Cortex of kidney (tissue), 1 donor: ENCODE measurements around the gene AXL.
"Not testable (repeated sequence)": the region's sequence is repeated elsewhere in the genome, so short reads cannot be mapped to it uniquely, and the experiment has no call there.

Experiments
- DNase-seq: peaks from one replicate; lab custom pipeline; 2025; lab: John Stamatoyannopoulos, UW

The AXL gene

DNA sequence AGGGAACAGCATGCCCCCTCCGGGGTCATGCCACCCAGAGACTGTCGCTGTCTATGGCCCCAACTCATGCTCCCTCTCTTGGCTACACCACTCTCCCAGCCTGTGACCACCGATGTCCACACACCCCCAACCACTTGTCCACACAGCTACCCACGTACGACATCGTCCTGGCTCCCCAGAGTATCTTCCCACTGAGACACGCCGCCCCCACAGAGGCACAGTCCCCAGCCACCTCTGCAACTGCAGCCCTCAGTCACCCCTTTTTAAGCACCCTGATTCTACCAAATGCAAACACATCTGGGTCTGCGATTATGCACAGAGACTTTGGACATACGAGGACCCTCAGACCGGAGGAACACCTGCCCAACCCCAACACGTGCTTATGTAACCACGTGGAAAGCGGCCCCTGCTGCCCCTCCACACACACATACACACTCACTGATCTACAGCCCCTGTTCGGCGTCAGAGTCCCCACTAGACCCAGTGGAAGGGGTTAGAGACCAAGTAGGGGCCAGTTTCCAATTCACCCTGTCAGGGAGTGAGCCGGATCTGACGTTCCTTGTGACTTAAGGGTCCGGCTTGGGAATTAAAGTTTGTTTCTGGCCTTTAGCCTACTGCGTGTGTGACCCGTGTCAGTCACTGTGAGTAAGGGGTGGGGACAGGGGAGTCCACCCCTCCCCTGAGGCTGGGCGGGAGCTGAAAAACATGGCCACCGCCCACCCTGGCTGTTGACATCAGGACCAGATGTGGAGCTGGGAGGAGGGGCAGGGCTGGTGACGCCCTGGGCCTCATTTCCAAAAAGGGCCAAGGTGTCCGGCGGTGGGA lies 11.9 kb upstream of the AXL start:
- DNase-seq = no peak

DNA sequence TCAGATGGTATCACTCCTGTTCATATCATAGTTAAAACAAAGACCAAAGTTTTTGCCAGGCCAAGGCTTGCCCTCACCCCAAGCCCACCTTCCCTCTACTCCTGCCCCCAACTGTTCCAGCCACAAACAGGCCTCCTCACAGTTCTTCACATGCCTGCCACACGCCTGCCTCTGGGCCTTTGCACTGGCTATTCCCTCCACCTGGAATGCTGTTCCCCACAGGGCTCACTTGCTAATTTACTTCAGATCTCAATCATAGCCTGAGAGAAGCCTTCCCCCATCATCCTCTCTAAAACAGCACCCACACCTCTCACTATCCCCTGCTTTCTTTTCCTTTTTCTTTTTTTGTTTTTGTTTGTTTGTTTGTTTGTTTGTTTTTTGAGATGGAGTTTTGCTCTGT lies 4.9 kb upstream of the AXL start:
- DNase-seq = no peak

DNA sequence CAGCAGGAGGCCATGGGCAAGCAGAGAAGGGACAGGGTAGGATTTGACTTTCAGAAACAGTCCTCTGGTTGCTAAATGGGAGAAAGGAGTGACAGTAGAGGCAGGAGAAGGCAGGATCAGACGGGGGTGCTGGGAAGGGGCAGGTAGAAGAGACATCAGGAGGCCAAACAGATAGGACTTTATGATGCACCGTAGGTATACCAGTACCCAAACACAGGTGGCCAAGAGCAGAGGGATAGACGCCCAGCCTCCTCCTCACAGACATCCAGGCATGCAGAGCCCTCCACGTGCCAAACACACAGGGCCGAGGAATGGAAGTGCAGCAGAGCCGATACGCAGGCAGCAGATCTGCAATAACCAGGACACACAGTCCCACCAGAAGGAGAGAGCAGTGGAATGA lies 1.3 kb upstream of the AXL start:
- no peak for DNase-seq

DNA sequence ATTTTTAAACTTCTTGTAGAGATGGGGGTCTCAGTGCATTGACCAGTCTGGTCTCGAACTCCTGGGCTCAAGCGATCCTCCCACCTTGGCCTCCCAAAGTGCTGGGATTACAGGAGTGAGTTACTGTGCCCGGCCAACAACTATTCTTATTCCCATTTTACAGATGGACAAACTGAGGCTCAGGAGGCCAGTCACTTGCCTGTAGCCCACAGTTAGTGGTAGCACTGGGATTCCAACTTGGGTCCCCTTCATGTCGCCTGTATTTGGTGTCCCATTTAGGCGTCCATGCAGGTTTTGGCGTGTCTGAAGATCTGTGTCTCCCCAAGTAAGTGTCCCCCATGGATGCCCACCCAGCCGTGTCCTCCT lies 791 bp upstream of the AXL start:
- no peak for DNase-seq

DNA sequence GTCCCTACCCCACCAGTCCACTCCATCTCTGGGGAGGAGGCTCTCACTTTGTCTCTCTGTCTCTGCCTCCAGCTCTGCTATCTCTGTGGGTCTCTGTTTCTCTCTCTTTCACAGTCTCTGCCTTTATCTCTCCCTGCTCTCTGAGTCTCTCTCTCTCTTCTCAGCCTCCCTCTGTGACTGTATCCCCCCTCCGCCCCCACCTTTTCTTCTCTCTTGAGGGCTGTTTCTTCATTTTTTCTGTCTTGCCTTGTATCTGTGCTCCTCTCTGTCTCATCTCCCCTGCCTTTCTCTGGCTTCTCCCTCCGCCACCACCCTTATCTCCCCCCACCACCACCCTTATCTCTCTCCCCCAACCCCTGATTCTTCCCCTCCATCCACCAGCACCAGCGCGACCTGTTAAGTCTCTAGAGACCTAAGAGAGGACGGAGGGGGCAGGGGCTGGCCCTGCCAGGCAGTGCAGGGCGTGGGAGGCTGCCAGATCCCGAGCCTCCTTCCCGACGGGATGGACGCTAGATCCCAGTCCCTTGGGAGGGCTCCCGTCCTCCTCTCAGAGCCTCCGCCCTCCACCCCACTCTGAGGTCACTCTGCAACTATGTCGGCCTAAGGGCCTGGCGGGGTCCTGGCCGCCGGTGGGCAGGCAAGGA lies 1.0 kb downstream of the AXL start:
- DNase-seq = no peak

DNA sequence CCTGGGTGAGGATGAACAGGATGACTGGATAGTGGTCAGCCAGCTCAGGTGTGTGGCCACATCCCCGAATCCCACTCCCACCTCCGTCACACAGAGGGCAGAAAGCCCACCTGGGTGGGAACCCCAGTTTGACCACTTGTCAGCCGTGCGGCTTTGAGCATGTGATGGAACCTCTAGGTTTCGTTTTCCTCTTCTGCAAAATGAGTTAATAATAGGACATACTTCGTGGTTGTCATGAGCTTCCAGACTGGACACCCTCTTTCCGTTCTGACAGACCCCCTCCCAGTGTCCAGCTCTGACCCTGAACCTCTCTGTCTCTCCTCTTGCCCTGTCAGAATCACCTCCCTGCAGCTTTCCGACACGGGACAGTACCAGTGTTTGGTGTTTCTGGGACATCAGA lies 1.8 kb downstream of the AXL start:
- no peak for DNase-seq

DNA sequence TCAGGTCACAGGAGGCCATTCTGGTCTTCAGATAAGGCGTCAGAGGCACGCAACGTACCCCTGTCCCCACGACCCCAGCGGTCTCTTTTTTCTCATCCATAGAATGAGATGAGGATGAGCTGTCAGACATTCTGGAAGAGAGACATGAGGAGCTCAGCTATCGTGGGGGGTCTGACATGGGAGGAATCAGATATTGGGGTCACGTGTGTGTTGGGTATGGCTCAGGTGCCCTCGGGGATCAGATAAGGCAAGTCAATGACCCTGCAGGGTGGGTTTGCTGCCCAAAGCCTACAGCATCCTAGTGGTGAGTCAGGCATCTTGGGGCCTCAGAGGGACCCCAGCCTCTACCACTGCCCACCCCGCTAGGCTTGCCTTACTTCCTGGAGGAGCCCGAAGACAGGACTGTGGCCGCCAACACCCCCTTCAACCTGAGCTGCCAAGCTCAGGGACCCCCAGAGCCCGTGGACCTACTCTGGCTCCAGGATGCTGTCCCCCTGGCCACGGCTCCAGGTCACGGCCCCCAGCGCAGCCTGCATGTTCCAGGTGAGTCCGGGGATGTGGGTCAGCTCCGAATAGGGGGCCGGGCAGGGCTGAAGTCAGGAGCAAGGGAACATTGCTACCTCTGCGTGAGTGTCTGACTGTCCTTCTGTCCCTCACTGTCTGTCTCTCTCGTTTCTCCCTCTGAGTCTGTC lies 2.6 kb downstream of the AXL start:
- no peak for DNase-seq

DNA sequence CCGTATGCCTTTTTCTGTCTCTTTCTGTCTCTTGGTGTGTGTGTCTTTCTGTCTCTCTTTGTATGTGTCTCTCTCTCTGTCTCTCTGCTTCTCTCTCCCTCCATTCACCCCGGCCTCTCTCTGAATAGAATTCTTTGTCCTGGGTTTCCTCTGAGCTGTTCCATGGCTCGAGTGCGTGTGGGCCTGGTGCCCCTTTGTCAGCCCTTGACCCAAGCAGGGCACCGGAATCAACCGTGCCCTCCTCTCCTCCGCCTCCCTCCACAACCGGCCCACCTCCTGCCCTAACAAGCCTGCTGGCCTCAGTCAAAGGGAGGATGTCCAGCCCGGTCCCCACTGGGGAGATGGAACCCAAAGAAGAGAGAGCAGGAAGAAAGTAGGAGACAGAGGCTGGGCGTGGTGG lies 3.2 kb downstream of the AXL start:
- no peak for DNase-seq

DNA sequence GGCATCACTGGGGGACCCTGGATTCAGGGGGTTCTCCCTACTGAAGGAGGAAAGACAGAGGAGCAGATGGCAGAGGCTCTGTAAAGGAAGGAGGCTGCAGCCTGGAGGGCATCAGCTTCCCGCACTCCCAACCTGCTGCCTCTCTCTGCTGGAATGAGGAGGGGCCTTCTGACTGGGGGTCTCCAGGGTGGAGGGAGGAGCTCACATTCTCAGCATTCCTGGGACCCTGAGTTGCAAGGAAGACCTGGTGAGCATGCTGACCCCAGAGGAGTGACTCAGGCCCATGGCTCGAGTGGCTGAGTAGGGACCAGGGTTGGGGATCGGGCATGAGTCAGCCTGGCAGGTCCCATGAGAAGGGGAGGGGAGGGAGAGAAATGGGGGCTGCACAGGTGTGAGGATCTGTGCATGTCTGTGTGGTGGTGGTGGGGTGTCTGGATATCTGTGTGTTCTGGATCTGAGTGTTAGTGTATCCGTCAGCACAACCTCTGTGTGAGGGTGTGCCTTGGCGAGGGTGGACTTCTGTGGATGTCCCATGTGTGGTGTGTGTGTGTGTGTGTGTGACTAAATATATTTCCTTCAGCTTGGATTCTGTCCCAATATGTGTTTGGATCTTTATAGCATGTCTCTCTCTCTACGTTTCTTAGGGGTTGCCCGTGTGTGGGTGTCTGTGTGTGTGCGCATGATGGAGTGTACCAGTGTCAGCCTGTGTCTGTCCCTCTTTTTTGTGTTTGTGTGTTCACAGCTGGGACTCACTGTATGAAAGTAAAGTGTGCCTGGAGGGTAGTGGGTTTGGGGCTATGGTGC lies 4.6 kb downstream of the AXL start:
- no peak for DNase-seq

DNA sequence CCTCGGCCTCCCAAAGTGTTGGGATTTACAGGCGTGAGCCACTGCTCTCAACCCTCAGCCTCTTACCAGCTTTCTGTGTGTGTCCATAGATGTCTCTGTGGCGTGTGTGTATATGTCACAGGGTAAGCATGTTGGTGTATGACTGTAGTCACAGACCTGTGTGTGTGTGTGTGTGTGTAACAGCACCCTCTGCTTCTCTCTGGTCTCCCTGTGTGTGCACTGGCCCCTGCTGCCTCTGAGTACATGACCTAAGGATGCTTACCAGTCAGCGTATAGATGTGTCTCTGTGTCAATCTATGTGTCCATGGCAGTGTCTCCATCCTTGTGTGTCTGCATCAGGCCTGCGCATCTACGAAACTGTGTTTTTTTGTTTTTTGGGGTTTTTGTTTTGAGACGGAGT lies 5.6 kb downstream of the AXL start:
- no peak for DNase-seq

DNA sequence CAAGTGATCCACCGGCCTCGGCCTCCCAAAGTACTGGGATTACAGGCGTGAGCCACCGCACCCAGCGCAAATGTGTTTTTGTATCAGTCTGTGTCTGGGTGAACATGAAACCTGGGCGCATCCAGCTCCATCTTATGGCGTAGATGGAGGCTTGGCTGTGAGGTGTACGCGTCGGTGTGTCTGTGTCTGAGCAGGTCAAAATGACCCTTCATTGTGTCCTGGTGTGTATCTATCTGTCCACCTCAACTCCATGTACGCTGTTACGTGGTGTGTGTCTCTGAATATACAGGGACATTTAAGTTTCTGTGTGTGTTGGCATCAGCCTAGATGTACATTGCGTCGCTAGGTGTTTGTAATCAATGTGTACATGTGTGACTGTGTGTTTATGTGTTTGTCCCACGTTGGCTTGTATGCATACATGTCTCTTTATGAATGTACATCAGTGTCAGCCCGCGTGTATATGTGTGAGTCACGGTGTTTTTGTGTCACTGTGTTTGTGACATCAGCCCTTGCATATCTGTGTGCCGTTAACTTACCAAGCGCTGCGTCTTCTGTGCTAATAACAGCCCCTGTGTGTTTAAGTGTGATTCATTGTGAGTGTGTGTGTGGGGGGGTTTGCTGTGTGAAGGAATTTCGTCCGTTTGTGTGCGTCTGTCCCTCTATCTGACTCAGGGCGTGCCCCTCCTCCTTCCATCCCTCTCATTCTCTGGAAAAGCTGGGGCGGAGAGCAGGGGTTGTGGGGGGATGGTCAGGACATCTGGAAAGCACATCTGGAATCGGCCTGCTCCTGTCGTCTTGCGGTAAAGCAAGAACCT lies 6.4 kb downstream of the AXL start:
- no peak for DNase-seq

DNA sequence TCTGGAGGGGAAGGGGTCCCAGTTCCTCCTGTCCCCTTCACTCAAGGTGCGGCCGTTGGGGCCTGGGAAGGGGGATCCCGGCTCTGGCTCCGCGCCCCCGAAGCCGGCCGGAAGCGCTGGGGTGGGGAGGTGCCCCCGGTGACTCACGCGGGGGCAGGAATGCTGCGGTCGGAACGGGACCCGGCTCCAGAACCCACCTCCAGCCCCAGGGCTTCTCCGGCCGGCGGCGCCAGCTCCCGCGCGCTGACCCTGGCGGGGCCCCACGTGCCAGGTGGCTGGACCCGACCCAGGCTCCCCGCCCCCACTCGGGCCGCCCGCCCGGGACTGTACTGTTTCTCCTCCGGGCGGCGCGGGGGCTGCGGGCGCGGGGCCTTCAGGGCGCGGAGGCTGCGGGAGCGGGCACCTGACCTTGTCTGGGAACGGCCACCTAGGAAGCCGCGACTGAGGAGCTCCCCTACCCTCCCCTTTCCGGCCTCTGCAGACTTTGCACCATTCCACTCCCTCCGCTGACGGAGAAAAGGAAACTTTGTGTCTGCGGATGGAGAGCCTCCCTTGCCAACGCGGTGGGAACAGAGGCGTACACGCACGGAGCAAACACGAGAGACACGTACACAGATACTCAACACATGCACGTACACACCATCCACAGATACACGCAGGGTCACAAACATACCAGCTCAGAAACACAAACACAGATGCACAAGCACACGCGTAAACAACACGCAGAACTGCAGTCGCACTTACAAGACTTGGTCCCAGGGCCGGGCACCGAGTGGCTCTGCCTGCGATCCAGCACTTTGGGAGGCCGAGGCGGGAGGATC lies 7.2 kb downstream of the AXL start:
- no peak for DNase-seq

DNA sequence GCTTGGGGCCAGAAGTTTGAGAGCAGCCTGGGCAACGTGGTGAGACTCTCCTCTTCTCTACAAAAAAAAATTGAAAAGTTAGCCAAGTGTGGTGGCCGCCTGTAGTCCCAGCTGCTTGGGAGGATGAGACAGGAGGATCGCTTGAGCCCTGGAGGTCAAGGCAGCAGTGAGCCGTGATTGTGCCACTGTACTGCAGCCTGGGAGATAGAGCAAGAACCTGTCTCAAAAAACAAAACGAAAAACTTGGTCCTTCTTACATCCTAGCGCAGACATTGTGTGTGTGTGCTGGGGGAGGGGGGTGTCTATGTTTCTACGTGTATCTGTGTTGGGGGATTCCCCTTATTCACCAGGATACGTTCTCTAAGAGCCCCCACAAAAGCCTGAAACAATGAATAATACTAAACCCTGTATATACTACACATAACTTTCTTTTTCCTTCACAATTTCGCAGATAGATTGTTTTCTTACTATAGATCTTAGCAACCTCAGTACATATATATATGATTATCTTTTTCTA lies 7.9 kb downstream of the AXL start:
- no peak for DNase-seq

DNA sequence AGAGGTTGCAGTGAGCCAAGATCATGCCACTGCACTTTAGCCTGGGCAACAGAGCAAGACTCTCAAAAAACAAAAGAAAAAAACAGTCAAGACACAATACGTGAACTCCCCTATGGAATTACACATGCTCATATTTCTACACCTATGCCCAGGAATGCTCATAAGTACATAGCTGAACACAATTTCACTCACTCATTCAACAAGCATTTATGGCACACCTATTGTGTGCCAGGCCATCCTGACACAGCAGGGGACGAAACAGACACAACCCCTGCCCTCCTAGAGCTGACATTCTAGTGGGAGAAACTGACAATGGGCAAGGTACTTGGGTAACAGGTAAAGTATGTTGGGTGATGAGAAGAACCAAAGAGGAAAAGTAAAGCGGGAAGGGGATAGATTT lies 9.5 kb downstream of the AXL start:
- no peak for DNase-seq

DNA sequence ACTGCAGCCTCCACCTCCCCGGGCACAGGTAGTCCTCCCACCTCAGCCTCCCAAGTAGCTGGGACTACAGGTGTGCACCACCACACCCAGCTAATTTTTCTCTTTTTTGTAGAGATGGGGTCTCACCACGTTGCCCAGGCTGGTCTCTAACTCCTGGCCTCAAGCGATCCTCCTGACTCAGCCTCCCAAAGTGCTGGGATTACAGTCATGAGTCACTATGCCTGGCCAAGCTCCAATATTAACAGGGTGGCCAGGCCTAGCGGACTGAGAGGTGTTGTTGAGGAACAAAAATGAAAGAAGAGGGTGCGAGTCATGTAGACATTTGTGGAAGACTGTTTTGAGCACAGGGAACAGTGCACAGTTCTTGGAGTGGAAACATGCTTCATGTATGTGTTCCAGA lies 10.3 kb downstream of the AXL start:
- not testable (repeated sequence) for DNase-seq

DNA sequence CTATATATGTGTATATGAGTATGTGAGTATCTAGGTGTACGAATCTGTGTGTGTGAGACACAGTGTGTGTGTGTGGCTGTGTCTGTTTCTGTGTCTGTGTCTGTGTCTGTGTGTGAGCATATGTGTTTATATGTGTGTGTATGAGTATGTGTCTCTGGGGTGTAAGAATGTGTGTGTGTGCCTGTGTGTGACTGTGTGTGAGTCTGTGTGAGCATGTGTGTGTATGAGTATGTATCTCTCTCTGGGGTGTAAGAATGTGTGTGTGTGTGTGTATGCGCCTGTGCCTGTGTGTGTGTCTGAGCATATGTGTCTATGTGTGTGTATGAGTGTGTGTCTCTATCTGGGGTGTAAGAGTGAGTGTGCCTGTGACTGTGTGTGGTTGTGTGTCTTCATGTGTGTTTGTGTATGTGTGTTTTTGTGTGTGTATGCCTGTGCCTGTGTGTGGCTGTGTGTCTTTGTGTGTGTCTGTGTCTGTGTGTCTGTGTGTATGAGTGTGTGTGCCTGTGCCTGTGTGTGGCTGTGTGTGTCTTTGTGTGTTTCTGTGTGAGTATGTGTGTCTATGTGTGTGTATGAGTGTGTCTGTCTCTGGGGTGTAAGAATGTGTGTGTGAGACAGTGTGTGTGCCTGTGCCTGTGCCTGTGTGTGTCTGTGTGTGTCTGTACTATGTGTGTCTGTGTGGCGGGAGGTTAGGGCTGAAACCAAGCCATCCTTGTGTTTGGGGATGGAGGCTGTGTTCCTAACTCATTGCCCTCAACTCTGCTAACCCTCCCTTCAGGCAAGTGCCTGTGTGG lies 11.2 kb downstream of the AXL start:
- DNase-seq = no peak

DNA sequence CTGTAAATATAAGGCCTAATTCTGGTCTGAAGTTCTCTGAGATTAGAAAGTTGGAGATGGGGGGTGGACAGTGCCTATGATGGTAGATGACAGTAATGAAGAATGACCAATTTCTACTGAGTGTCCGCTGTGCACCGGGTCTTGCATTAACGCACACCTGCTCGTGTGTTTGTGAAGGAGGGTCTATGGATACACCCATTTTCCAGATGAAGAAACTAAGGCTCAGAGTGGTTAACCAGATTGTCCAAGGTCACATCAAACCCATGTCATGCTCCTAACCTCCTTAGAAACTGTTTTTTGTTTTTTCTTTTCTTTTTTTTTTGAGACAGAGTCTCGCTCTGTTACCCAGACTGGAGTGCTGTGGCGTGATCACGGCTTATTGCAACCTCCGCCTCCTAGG lies 13.7 kb downstream of the AXL start:
- no peak for DNase-seq

DNA sequence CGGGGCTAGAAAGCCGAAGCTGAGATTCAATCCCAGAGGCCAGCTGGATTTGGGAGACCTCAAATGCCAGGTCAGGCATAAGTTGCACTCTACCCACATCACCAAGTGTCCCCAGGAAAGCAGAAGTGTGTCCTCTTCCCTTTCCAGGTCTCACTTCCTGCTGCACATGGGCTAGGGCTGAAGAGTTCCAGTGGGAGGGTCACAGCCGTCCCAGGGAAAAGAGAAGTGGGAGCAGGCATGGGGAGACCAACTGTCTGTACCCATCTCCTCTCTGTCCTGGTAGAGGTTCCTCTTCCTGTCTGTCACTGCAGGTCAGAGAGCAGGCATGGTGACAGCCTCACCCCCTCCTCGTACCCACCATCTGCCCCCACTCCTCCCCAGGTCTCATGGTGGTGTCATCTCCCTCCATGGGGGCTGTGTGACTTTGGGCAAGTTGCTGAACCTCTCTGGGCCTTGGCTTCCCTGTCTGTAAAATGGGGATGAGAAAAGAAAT lies 14.8 kb downstream of the AXL start:
- no peak for DNase-seq

DNA sequence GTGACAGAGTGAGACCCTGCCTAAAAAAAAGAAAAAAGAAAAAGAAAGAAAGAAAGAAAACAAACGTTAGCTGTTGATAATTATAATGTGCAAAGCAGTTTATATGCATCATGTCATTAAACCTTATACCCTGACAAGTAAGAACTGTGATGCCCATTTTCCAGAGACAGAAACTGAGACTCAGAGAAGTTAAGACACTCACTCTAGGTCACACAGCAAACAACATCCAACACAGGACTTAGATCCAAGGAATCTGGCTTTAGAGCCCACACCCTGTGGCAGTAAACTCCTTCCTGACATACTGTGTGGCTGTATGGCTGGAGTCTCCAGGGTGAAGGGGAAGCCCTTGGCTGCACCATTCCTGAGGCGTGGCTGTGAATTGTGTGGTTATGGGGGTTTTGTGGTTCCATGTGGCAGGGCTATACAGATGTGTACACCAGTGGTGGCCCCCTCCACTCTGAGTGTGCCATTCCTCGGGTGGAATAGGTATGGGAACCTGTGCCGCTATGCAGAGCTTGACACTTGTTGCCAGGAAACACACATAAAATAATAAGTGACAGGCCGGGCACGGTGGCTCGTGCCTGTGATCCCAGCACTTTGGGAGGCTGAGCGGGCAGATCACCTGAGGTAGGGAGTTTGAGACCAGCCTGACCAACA lies 15.6 kb downstream of the AXL start:
- no peak for DNase-seq
